H9 (cell line): ENCODE data around the gene ZNF775. TPM values are rescaled to one million over a fixed set of nuclear protein-coding genes. Genes with fewer than 3 reads are reported as not detected.

Experiments used
- DNase-seq: peaks from one replicate; pipeline ENCODE4 v3.0.0-alpha.2; 2017
- H2AFZ ChIP-seq: one replicate; pipeline ENCODE4 v1.6.1; 2013; ENCODE audit warnings: mild to moderate bottlenecking, low read length, control low read depth, moderate library complexity
- H2AK5ac ChIP-seq: 2 replicates; pipeline ENCODE4 v1.6.1; 2013; ENCODE audit warnings: low read length, control low read depth, mixed read lengths; ENCODE audit not compliant: insufficient read length
- H2BK120ac ChIP-seq: one replicate; pipeline ENCODE4 v1.6.1; 2013; ENCODE audit warnings: low read depth, mild to moderate bottlenecking, low read length, control low read depth, inconsistent platforms; ENCODE audit not compliant: poor library complexity, severe bottlenecking
- H2BK12ac ChIP-seq: 2 replicates; pipeline ENCODE4 v1.6.1; 2013; ENCODE audit warnings: low read length, control low read depth, mixed read lengths, low read depth; ENCODE audit not compliant: insufficient read length
- H2BK15ac ChIP-seq: 2 replicates; pipeline ENCODE4 v1.6.1; 2013; ENCODE audit warnings: low read depth, low read length, control low read depth
- H2BK20ac ChIP-seq: one replicate; pipeline ENCODE4 v1.6.1; 2013; ENCODE audit warnings: low read depth, mild to moderate bottlenecking, low read length, control low read depth, inconsistent platforms; ENCODE audit not compliant: poor library complexity, severe bottlenecking
- H2BK5ac ChIP-seq: 2 replicates; pipeline ENCODE4 v1.6.1; 2013; ENCODE audit warnings: low read length, control low read depth, mixed read lengths; ENCODE audit not compliant: insufficient read length
- H3K14ac ChIP-seq: 2 replicates; pipeline ENCODE4 v1.6.1; 2013; ENCODE audit warnings: low read length, control low read depth; ENCODE audit not compliant: insufficient read depth
- H3K18ac ChIP-seq: 2 replicates; pipeline ENCODE4 v1.6.1; 2013; ENCODE audit warnings: low read depth, mild to moderate bottlenecking, mixed read lengths, low read length, control low read depth; ENCODE audit not compliant: insufficient read length
- H3K23ac ChIP-seq: 2 replicates; pipeline ENCODE4 v1.6.1; 2013; ENCODE audit warnings: low read length, control low read depth, mixed read lengths, low read depth; ENCODE audit not compliant: insufficient read length
- H3K23me2 ChIP-seq: 2 replicates; pipeline ENCODE4 v1.6.1; 2013; ENCODE audit warnings: low read depth, mild to moderate bottlenecking, mixed read lengths, low read length, control low read depth; ENCODE audit not compliant: insufficient read length, poor library complexity, severe bottlenecking
- H3K27ac ChIP-seq: 2 replicates; pipeline ENCODE4 v1.5.1; 2013; ENCODE audit warnings: low read length, control low read depth, mixed read lengths, low read depth; ENCODE audit not compliant: insufficient read length
- H3K27me3 ChIP-seq: 2 replicates; pipeline ENCODE4 v1.6.1; 2013; ENCODE audit warnings: low read length, control low read depth, inconsistent platforms; ENCODE audit not compliant: insufficient read depth
- H3K4ac ChIP-seq: 2 replicates; pipeline ENCODE4 v1.6.1; 2013; ENCODE audit warnings: low read depth, mild to moderate bottlenecking, control low read depth, inconsistent platforms, low read length, moderate library complexity
- H3K4me1 ChIP-seq: 2 replicates; pipeline ENCODE4 v1.6.1; 2013; ENCODE audit warnings: low read length, control low read depth, inconsistent platforms; ENCODE audit not compliant: insufficient read depth
- H3K4me2 ChIP-seq: 2 replicates; pipeline ENCODE4 v1.6.1; 2013; ENCODE audit warnings: low read length, control low read depth, mixed read lengths; ENCODE audit not compliant: insufficient read length, insufficient read depth
- H3K56ac ChIP-seq: 2 replicates; pipeline ENCODE4 v1.6.1; 2013; ENCODE audit warnings: low read depth, mild to moderate bottlenecking, mixed read lengths, low read length, control low read depth; ENCODE audit not compliant: insufficient read length
- H3K79me1 ChIP-seq: 2 replicates; pipeline ENCODE4 v1.6.1; 2013; ENCODE audit warnings: low read depth, mild to moderate bottlenecking, moderate library complexity, low read length, control low read depth, inconsistent platforms; ENCODE audit not compliant: insufficient read depth, poor library complexity, severe bottlenecking
- H3K79me2 ChIP-seq: 2 replicates; pipeline ENCODE4 v1.6.1; 2013; ENCODE audit warnings: low read length, control low read depth, inconsistent platforms; ENCODE audit not compliant: insufficient read depth
- H3K9ac ChIP-seq: 2 replicates; pipeline ENCODE4 v1.6.1; 2013; ENCODE audit warnings: low read length, control low read depth, mixed read lengths; ENCODE audit not compliant: insufficient read length; ENCODE audit errors: extremely low read depth
- H3K9me3 ChIP-seq: one replicate; pipeline ENCODE4 v1.6.1; 2013; ENCODE audit warnings: low read depth, low read length, inconsistent platforms; ENCODE audit not compliant: control insufficient read depth
- H3T11ph ChIP-seq: one replicate; pipeline ENCODE4 v1.6.1; 2013; ENCODE audit warnings: mild to moderate bottlenecking, low read length, control low read depth, inconsistent platforms
- H4K20me1 ChIP-seq: one replicate; pipeline ENCODE4 v1.6.1; 2013; ENCODE audit not compliant: control insufficient read depth, insufficient read length, insufficient read depth
- H4K5ac ChIP-seq: 2 replicates; pipeline ENCODE4 v1.6.1; 2013; ENCODE audit warnings: low read depth, mild to moderate bottlenecking, mixed read lengths, low read length, control low read depth; ENCODE audit not compliant: insufficient read length
- H4K8ac ChIP-seq: replicated peaks from 2 replicates; pipeline ENCODE4 v1.6.1; 2013; ENCODE audit warnings: low read length, control low read depth, mixed read lengths, low read depth; ENCODE audit not compliant: insufficient read length
- H4K91ac ChIP-seq: 2 replicates; pipeline ENCODE4 v1.6.1; 2013; ENCODE audit warnings: low read depth, mild to moderate bottlenecking, moderate library complexity, mixed read lengths, low read length, control low read depth; ENCODE audit not compliant: insufficient read length
- H3K27ac Mint-ChIP-seq, 3 experiments: 2 replicates in 2 of 3; 3 replicates in 1 of 3; pipeline ENCODE4 v1.8.0; 2020 to 2021; ENCODE audit warnings: mixed read lengths in 3 of 3, mild to moderate bottlenecking in 1 of 3, moderate library complexity in 1 of 3
- H3K27me3 Mint-ChIP-seq: 2 replicates; pipeline ENCODE4 v1.8.0; 2021; ENCODE audit warnings: low read depth, mild to moderate bottlenecking, moderate library complexity, mixed read lengths
- H3K36me3 Mint-ChIP-seq, 3 experiments: 2 replicates in 2 of 3; 3 replicates in 1 of 3; pipeline ENCODE4 v1.8.0; 2020 to 2021; ENCODE audit warnings: low read depth in 3 of 3, mixed read lengths in 3 of 3; ENCODE audit not compliant: insufficient read depth in 1 of 3
- H3K4me1 Mint-ChIP-seq, 2 experiments: 2 replicates each; pipeline ENCODE4 v1.8.0; 2020; ENCODE audit warnings: mixed read lengths in 2 of 2
- H3K4me3 Mint-ChIP-seq, 2 experiments: 2 replicates in 1 of 2; 3 replicates in 1 of 2; pipeline ENCODE4 v1.8.0; 2020 to 2021; ENCODE audit warnings: mild to moderate bottlenecking in 2 of 2, mixed read lengths in 2 of 2, moderate library complexity in 1 of 2
- H3K9me3 Mint-ChIP-seq, 2 experiments: 2 replicates in 1 of 2; 3 replicates in 1 of 2; pipeline ENCODE4 v1.8.0; 2020; ENCODE audit warnings: mild to moderate bottlenecking in 2 of 2, mixed read lengths in 2 of 2, moderate library complexity in 1 of 2
- CTCF ChIP-seq: fragments of 200-600 bp; sonication (generic); conservative IDR thresholded peaks from 3 replicates; pipeline ENCODE4 v1.8.0; 2021; ENCODE audit warnings: antibody characterized with exemption, mild to moderate bottlenecking
- WGBS: extraction: QIAGEN DNeasy Blood & Tissue Kit; methylation state at CpG from one replicate; pipeline ENCODE4 v1.1.7; 2013; ENCODE audit warnings: missing lambda C conversion rate, low lambda C conversion rate, mixed read lengths; ENCODE audit not compliant: insufficient read length; ENCODE audit errors: extremely low coverage; 5-methylcytosine and 5-hydroxymethylcytosine counted together
- total RNA-seq: library from RNA; stranded (reverse); gene quantifications from 2 replicates; pipeline ENCODE4 v1.2.1, GENCODE V29; 2021

ZNF775 gene
- total RNA-seq, 1 experiment from 2014 or later: 10.5 TPM

GRCh38 chr7:150403376-150404171, 24.4 kb downstream of the ZNF775 start:
- no peak overlapping the region for H2BK5ac ChIP-seq
- no peak overlapping the region for H3K56ac ChIP-seq
- H3K4ac ChIP-seq: peak overlapping the region; percentile 86; the same call in 1 of the 2 replicates
- no peak overlapping the region for H2BK120ac ChIP-seq
- H2AFZ ChIP-seq: no peak overlapping the region
- peak overlapping the region; percentile 74 for H3K14ac ChIP-seq
- no peak overlapping the region for H3K9ac ChIP-seq
- no CpG with 5 or more reads among the region's 13 CpGs for WGBS
- no peak overlapping the region for H4K8ac ChIP-seq
- H3K9me3 Mint-ChIP-seq: no peaks in the 10 kb centered on the region; a peak in 1 of 5 replicates
- H3K27ac ChIP-seq: peak overlapping the region; percentile 91
- H3K79me1 ChIP-seq: no peaks in the 10 kb centered on the region
- H3K9me3 ChIP-seq: no peaks in the 10 kb centered on the region
- H3K27ac Mint-ChIP-seq: peak overlapping the region; percentile 99
- peak; percentile 42 for DNase-seq
- H4K5ac ChIP-seq: no peak overlapping the region
- peaks cover 8% of the 10 kb centered on the region for H3K23me2 ChIP-seq
- H3K4me3 Mint-ChIP-seq: peak overlapping the region; percentile 73 to 76; a peak in 4 of 5 replicates
- H3K27me3 Mint-ChIP-seq: no peaks in the 10 kb centered on the region
- H4K20me1 ChIP-seq: no peaks in the 10 kb centered on the region
- peaks cover 9 to 15% (median 13%) of the 10 kb centered on the region in 3 experiments for H3K36me3 Mint-ChIP-seq
- TF ChIP-seq CTCF: no peak
- H3T11ph ChIP-seq: no peak overlapping the region
- H2BK15ac ChIP-seq: 0 out of 2 replicates have a peak overlapping the region, but pooled peaks have one; percentile 24
- no peak overlapping the region for H3K23ac ChIP-seq
- peak overlapping the region; percentile 2 for H3K4me2 ChIP-seq
- no peaks in the 10 kb centered on the region for H3K27me3 ChIP-seq
- peak overlapping the region; percentile 72 for H4K91ac ChIP-seq
- H2AK5ac ChIP-seq: no peak overlapping the region
- H3K4me1 Mint-ChIP-seq: peaks cover 78 to 79% of the 10 kb centered on the region in 2 experiments
- H2BK12ac ChIP-seq: no peak overlapping the region
- H3K79me2 ChIP-seq: no peaks in the 10 kb centered on the region
- H3K18ac ChIP-seq: peak overlapping the region; percentile 94
- no peak overlapping the region for H2BK20ac ChIP-seq
- peaks cover 46% of the 10 kb centered on the region for H3K4me1 ChIP-seq
